GM19099 (cell line): ENCODE data around the gene FUZ.

Experiments
- POLR2A ChIP-seq: IDR thresholded peaks from 3 replicates; pipeline ENCODE4 v1.6.1; 2011; ENCODE audit warnings: low read depth; ENCODE audit not compliant: insufficient read length; ENCODE audit errors: extremely low read depth

FUZ gene

GRCh38 chr19:49844138-49845095 is 31.3 kb upstream of the FUZ start:
- TF ChIP-seq POLR2A, result no peak

GRCh38 chr19:49843265-49843664 is 30.2 kb upstream of the FUZ start:
- TF ChIP-seq POLR2A, result no peak

- TF ChIP-seq POLR2A, result no peak
Measured at GRCh38 chr19:49840736-49841249, 27.7 kb upstream of the FUZ start.

GRCh38 chr19:49840321-49840720 is 27.2 kb upstream of the FUZ start:
- no peak for TF ChIP-seq POLR2A

- TF ChIP-seq POLR2A, result no peak
Measured at GRCh38 chr19:49839713-49840112, 26.6 kb upstream of the FUZ start.

- TF ChIP-seq POLR2A, result no peak
Measured at GRCh38 chr19:49838885-49839588, 25.9 kb upstream of the FUZ start.

GRCh38 chr19:49837425-49837824 is 24.3 kb upstream of the FUZ start:
- TF ChIP-seq POLR2A, result no peak

GRCh38 chr19:49837009-49837310 is 23.9 kb upstream of the FUZ start:
- TF ChIP-seq POLR2A, result no peak

GRCh38 chr19:49836176-49837008 is 23.3 kb upstream of the FUZ start:
- TF ChIP-seq POLR2A, result no peak

- TF ChIP-seq POLR2A, result no peak
Measured at GRCh38 chr19:49835562-49835961, 22.5 kb upstream of the FUZ start.

GRCh38 chr19:49833599-49833998 is 20.5 kb upstream of the FUZ start:
- no peak for TF ChIP-seq POLR2A

- no peak for TF ChIP-seq POLR2A
Measured at GRCh38 chr19:49832556-49832955, 19.5 kb upstream of the FUZ start.

GRCh38 chr19:49831592-49831991 is 18.5 kb upstream of the FUZ start:
- no peak for TF ChIP-seq POLR2A

- TF ChIP-seq POLR2A, result no peak
Measured at GRCh38 chr19:49830766-49831165, 17.7 kb upstream of the FUZ start.

- no peak for TF ChIP-seq POLR2A
Measured at GRCh38 chr19:49829721-49830120, 16.6 kb upstream of the FUZ start.
